Osteoblast (primary cell): ENCODE measurements around the gene CHPF. TPM values are rescaled to one million over a fixed set of nuclear protein-coding genes. Genes with fewer than 3 reads are reported as not detected.

Source experiments
- DNase-seq: peaks from one replicate; pipeline ENCODE4 v3.0.0; 2011; ENCODE audit warnings: low spot score, mixed read lengths; ENCODE audit not compliant: insufficient read length; ENCODE audit errors: missing footprints
- H2AFZ ChIP-seq: 2 replicates; pipeline ENCODE4 v1.6.0; 2011; ENCODE audit warnings: mild to moderate bottlenecking, low read length
- H3K27ac ChIP-seq: 2 replicates; pipeline ENCODE4 v1.5.1; 2011; ENCODE audit warnings: mild to moderate bottlenecking, low read depth, low read length, moderate library complexity
- H3K27me3 ChIP-seq: 2 replicates; pipeline ENCODE4 v1.6.0; 2012; ENCODE audit warnings: mild to moderate bottlenecking, control low read depth, inconsistent platforms, low read length, moderate library complexity; ENCODE audit not compliant: insufficient read depth
- H3K36me3 ChIP-seq: 2 replicates; pipeline ENCODE4 v1.5.1; 2011; ENCODE audit warnings: mild to moderate bottlenecking, low read length, control low read depth, moderate library complexity; ENCODE audit not compliant: insufficient read depth
- H3K4me1 ChIP-seq: 2 replicates; pipeline ENCODE4 v1.5.1; 2011; ENCODE audit warnings: mild to moderate bottlenecking, low read length, control low read depth, moderate library complexity; ENCODE audit not compliant: insufficient read depth
- H3K4me2 ChIP-seq: 2 replicates; pipeline ENCODE4 v1.6.0; 2011; ENCODE audit warnings: mild to moderate bottlenecking, low read length; ENCODE audit not compliant: insufficient read depth
- H3K4me3 ChIP-seq: fragments of 200-600 bp; sonication (generic); 3 replicates; pipeline ENCODE4 v1.5.1; 2012; ENCODE audit warnings: mild to moderate bottlenecking, low read length, inconsistent platforms; ENCODE audit not compliant: insufficient read depth
- H3K79me2 ChIP-seq: 2 replicates; pipeline ENCODE4 v1.6.0; 2012; ENCODE audit warnings: mild to moderate bottlenecking, low read length, control low read depth, inconsistent platforms; ENCODE audit not compliant: insufficient read depth
- H3K9me3 ChIP-seq: 2 replicates; pipeline ENCODE4 v1.5.1; 2011; ENCODE audit warnings: low read depth, low read length, control low read depth
- H4K20me1 ChIP-seq: 2 replicates; pipeline ENCODE4 v1.6.0; 2012; ENCODE audit warnings: mild to moderate bottlenecking, low read length, control low read depth; ENCODE audit not compliant: insufficient read depth
- total RNA-seq: library from RNA; depleted of rRNA; stranded (reverse); fragments of >200 nt; gene quantifications from 2 replicates; pipeline ENCODE4 v1.2.3, GENCODE V29; 2012
- TF ChIP-seq, protein P1 (sequence below): IDR thresholded peaks from 2 replicates; pipeline ENCODE4 v1.5.1; 2011; ENCODE audit warnings: mild to moderate bottlenecking, low read depth, low read length, moderate library complexity; ENCODE audit errors: extremely low read depth

The CHPF gene
- total RNA-seq, 1 donor, result 192 TPM

DNA sequence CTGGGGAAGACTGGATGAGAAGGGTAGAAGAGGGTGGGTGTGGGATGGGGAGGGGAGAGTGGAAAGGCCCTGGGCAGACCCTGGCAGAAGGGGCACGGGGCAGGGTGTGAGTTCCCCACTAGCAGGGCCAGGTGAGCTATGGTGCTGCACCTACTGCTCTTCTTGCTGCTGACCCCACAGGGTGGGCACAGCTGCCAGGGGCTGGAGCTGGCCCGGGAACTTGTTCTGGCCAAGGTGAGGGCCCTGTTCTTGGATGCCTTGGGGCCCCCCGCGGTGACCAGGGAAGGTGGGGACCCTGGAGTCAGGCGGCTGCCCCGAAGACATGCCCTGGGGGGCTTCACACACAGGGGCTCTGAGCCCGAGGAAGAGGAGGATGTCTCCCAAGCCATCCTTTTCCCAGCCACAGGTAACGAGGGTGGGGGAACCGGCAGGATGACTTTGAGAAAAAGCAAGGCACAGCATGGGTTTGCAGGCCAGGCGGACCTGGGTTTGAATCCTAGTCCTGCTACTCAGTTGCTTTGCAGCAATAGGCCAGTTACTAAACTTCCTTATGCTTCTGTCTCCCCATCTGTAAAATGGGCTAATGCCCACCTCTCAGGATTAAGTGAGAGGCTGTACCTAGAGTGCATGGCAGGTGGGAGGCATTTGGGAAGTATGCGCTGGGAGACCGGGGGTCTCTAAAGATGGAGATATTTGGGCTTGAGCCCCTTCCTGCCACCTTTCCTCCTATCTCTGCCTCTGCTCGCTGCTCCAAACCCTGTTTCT is 28.8 kb upstream of the CHPF start, which contains the start of gene INHA:
INHA (plus strand) TSS at position 74 of the 765 bp plus-strand sequence; CDS start at position 139, 65 bp downstream.
- Histone ChIP-seq H3K36me3 (peaks cover 10% of the 10 kb centered on the region), H3K27ac (no peak within 1 kb of the TSS), H2AFZ (peak within 1 kb of the TSS; percentile 63), H3K4me2 (peak within 1 kb of the TSS; percentile 61), H3K4me1 (no peaks in the 10 kb centered on the region), H4K20me1 (peaks cover 7% of the 10 kb centered on the region), H3K4me3 (peak within 1 kb of the TSS; percentile 78), H3K79me2 (peaks cover 4% of the 10 kb centered on the region), H3K9me3 (no peaks in the 10 kb centered on the region), H3K27me3 (peaks cover 23% of the 10 kb centered on the region)
- peak; percentile 90 for DNase-seq
- TF ChIP-seq, protein P1, sequence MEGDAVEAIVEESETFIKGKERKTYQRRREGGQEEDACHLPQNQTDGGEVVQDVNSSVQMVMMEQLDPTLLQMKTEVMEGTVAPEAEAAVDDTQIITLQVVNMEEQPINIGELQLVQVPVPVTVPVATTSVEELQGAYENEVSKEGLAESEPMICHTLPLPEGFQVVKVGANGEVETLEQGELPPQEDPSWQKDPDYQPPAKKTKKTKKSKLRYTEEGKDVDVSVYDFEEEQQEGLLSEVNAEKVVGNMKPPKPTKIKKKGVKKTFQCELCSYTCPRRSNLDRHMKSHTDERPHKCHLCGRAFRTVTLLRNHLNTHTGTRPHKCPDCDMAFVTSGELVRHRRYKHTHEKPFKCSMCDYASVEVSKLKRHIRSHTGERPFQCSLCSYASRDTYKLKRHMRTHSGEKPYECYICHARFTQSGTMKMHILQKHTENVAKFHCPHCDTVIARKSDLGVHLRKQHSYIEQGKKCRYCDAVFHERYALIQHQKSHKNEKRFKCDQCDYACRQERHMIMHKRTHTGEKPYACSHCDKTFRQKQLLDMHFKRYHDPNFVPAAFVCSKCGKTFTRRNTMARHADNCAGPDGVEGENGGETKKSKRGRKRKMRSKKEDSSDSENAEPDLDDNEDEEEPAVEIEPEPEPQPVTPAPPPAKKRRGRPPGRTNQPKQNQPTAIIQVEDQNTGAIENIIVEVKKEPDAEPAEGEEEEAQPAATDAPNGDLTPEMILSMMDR, result no peak

DNA sequence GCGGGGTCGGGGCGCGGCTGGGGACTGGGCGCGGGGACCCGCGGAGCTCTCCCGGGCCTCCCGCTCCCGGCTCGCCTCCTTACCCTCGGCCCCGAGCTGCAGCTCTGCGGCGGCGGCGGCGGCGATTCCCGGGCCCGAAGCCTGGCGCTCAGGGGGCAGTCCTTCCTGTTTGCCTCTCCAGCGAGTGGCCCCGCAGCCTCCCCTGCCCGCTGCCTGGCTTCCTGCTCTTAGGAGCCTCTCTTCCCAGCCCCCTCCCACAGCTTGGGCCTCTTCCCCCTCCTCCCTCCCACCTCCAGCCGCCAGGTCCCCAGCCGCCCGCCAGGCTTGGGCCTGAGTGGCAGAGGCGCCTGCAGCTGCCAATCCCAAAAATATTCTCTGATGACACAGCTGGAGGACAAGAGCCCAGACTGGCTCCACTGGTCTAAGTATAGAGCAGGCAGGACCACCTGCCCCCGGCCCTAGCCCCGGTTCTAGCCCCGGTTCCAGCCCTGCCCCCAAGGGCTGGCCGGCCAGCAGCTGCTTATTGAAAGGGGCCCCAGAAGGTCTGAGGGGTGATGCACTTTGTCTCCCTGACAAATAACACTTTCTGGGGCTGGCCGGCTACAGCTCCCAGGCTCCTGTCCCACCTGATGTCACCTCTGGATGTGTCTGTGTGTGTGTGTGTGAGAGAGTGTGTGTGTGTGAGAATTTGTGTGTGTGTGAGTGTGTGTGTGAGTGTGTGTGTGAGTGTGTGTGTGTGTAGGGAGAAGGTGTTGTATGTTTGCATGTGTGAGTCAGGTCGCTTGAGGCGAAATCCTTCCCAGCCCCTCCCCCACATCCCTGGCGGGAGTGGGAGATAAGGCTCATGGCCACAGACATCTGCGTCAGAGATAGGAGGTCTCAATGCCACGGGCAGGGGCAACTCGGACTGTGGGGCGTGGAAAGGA is 28.0 kb upstream of the CHPF start, which contains the start of gene OBSL1:
OBSL1 (minus strand) TSS at position 229 of the 926 bp plus-strand sequence. CDS start 307 bp downstream, outside the sequence.
- H3K27me3 ChIP-seq, result peaks cover 15% of the 10 kb centered on the region
- peak within 1 kb of the TSS; percentile 81 for H3K4me2 ChIP-seq
- H3K27ac ChIP-seq, result no peak within 1 kb of the TSS
- H3K79me2 ChIP-seq, result peaks cover 4% of the 10 kb centered on the region
- peaks cover 9% of the 10 kb centered on the region for H4K20me1 ChIP-seq
- peak within 1 kb of the TSS; percentile 63 for H2AFZ ChIP-seq
- peaks cover 10% of the 10 kb centered on the region for H3K36me3 ChIP-seq
- DNase-seq, result peak; percentile 98
- peak within 1 kb of the TSS; percentile 78 for H3K4me3 ChIP-seq
- no peaks in the 10 kb centered on the region for H3K9me3 ChIP-seq
- H3K4me1 ChIP-seq, result no peaks in the 10 kb centered on the region
- TF ChIP-seq, protein P1, result no peak

DNA sequence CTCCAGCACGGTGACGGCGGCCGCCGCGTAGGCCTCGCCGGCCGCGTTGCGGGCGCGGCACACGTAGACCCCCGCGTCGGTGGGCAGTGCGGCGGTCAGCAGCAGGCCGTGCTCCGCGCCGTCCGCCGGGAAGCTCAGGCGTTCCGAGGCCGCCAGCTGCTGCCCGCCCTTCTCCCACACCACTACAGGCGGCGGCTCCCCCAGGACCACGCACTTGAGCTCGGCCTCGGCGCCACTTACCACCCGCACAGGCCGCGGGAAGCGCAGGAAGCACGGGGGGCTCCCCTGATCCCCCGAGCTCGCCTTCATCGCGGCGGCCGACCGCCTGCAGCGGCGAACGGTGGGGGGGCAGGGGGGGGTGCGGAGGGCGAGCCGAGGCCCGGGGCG is 27.3 kb upstream of the CHPF start:
- Histone ChIP-seq H3K27ac (no peak overlapping the region), H3K4me1 (no peaks in the 10 kb centered on the region), H4K20me1 (peaks cover 10% of the 10 kb centered on the region), H3K4me2 (peak overlapping the region; percentile 81), H3K9me3 (no peaks in the 10 kb centered on the region), H3K79me2 (peaks cover 4% of the 10 kb centered on the region), H3K27me3 (peaks cover 8% of the 10 kb centered on the region), H3K36me3 (peaks cover 10% of the 10 kb centered on the region), H2AFZ (peak overlapping the region; percentile 41), H3K4me3 (peak overlapping the region; percentile 78)
- TF ChIP-seq, protein P1, result no peak
- DNase-seq, result peak; percentile 96
